ENCODE measurements around the gene CCDC9. TPM values are rescaled to one million over a fixed set of nuclear protein-coding genes. Genes with fewer than 3 reads are reported as not detected.

Gene CCDC9
- total RNA-seq, 1 donor from 2014 or later = 35.1 TPM

- Mint-ChIP-seq H3K27me3 (ENCODE audit: unreplicated experiment) (no peaks in the 10 kb centered on the region), H3K9me3 (ENCODE audit: unreplicated experiment) (no peaks in the 10 kb centered on the region), H3K36me3 (ENCODE audit: unreplicated experiment) (no peaks in the 10 kb centered on the region), H3K4me3 (ENCODE audit: unreplicated experiment) (no peak overlapping the region), H3K4me1 (ENCODE audit: unreplicated experiment) (peaks cover 27% of the 10 kb centered on the region), H3K27ac (ENCODE audit: unreplicated experiment) (no peak overlapping the region)
- TF ChIP-seq CTCF (IDR thresholded peaks at IDR 0.05) = no peak
- DNase-seq (ENCODE audit: extremely low spot score, unreplicated experiment) = no peak
These were observed 15.1 kb upstream of the CCDC9 start for GRCh38 chr19:47240996-47241918.

GRCh38 chr19:47241919-47242577 lies 14.3 kb upstream of the CCDC9 start:
- Mint-ChIP-seq H3K27me3 (ENCODE audit: unreplicated experiment) (no peaks in the 10 kb centered on the region), H3K4me1 (ENCODE audit: unreplicated experiment) (peaks cover 27% of the 10 kb centered on the region), H3K4me3 (ENCODE audit: unreplicated experiment) (no peak overlapping the region), H3K27ac (ENCODE audit: unreplicated experiment) (no peak overlapping the region), H3K36me3 (ENCODE audit: unreplicated experiment) (no peaks in the 10 kb centered on the region), H3K9me3 (ENCODE audit: unreplicated experiment) (no peaks in the 10 kb centered on the region)
- DNase-seq (ENCODE audit: extremely low spot score, unreplicated experiment) = no peak
- no peak for TF ChIP-seq CTCF (IDR thresholded peaks at IDR 0.05)

GRCh38 chr19:47243364-47243775 lies 13.0 kb upstream of the CCDC9 start:
- H3K36me3 Mint-ChIP-seq (ENCODE audit: unreplicated experiment) = no peaks in the 10 kb centered on the region
- no peaks in the 10 kb centered on the region for H3K9me3 Mint-ChIP-seq (ENCODE audit: unreplicated experiment)
- DNase-seq (ENCODE audit: extremely low spot score, unreplicated experiment) = no peak
- H3K27me3 Mint-ChIP-seq (ENCODE audit: unreplicated experiment) = no peaks in the 10 kb centered on the region
- H3K4me3 Mint-ChIP-seq (ENCODE audit: unreplicated experiment) = peak overlapping the region; percentile 87
- H3K4me1 Mint-ChIP-seq (ENCODE audit: unreplicated experiment) = peaks cover 29% of the 10 kb centered on the region
- peak overlapping the region; percentile 97 for H3K27ac Mint-ChIP-seq (ENCODE audit: unreplicated experiment)
- TF ChIP-seq CTCF (IDR thresholded peaks at IDR 0.05) = no peak

- Mint-ChIP-seq H3K27ac (ENCODE audit: unreplicated experiment) (peak overlapping the region; percentile 97), H3K27me3 (ENCODE audit: unreplicated experiment) (no peaks in the 10 kb centered on the region), H3K4me3 (ENCODE audit: unreplicated experiment) (peak overlapping the region; percentile 87), H3K9me3 (ENCODE audit: unreplicated experiment) (no peaks in the 10 kb centered on the region), H3K4me1 (ENCODE audit: unreplicated experiment) (peaks cover 29% of the 10 kb centered on the region), H3K36me3 (ENCODE audit: unreplicated experiment) (no peaks in the 10 kb centered on the region)
- TF ChIP-seq CTCF (IDR thresholded peaks at IDR 0.05) = peak; percentile 98
- DNase-seq (ENCODE audit: extremely low spot score, unreplicated experiment) = peak; percentile 99
These were observed 12.4 kb upstream of the CCDC9 start for GRCh38 chr19:47243776-47244547.

Measured in osteocyte (in vitro differentiated cells).